ENCODE measurements around the gene SDC4. TPM values are rescaled to one million over a fixed set of nuclear protein-coding genes. Genes with fewer than 3 reads are reported as not detected.

The SDC4 gene
- total RNA-seq, 1 experiment from 2014 or later: 242 TPM

DNA sequence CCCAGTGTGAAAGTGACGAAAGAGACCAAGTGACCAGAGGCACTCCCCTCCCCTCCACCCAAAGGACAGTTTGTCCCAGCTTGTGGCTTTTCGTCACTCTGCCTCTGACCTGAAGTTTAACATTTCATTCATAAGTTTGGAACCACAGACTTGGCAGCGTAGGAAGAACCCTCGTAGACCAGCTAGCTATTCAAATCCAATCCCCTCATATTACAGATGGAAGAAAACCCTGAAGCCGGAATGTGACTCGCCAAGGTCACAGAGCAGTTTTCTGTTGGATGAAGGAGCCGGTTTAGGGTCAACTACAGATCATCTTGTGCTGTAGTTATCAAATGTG lies 10.8 kb upstream of the SDC4 start:
- no peak overlapping the region for H3K4me3 ChIP-seq (ENCODE audit: low read depth, low read length)
- POLR2A ChIA-PET: interaction anchor here (1.0 to 10.3 kb wide), 3 partner anchors 15 to 57 kb away, joined by 3 to 229 read pairs (median 3); partner anchors contain the start of gene SDC4
- H3K27ac Mint-ChIP-seq (ENCODE audit: unreplicated experiment): peak overlapping the region; percentile 91

DNA sequence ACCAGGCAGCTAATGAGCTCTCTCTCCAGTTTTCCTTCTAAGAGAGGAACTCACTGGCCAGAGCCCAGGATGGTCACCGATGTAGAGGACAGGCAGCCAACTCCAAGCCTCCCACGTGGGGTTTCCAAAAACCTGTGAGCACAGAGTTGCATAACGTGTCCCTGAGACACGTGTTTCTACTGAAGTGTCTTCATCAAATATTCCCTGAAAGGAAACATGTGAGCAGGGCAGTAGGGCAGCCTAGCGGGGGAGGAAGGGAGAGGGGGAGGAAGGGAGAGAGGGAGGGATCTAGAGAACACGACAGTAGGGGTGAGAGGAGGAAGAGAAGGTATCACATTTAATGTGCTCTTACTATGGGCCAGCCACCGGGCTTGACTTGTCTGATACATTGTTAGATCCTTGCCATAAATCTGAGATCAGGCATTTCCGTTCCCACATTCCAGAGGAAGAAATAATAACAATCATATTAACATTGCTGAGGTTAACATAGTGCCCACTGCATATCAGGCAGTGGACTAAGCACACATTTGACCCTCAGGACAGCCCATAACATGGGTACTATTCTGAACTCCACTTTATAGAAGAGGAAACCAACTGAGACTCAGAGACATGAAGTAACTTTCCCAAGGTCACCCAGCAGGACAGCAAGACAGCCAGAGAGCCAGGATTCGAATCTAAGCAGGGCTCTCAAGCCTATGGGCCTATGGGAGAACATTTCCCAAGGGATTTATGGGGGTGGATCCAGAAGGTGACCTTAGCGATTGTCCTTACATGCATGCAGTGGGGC lies 10.3 kb upstream of the SDC4 start:
- ChIA-PET CTCF (interaction anchor here (0.7 to 8.0 kb wide), 10 partner anchors 12 to 91 kb away, joined by 3 to 134 read pairs (median 7); no protein-coding TSS in a partner anchor), POLR2A (interaction anchor here (0.7 to 10.3 kb wide), 3 partner anchors 14 to 86 kb away, joined by 3 to 229 read pairs (median 4); partner anchors contain the start of gene SDC4)
- H3K36me3 ChIP-seq (ENCODE audit: control insufficient read depth, insufficient read depth, low read length): no peaks in the 10 kb centered on the region
- TF ChIP-seq, protein P1, sequence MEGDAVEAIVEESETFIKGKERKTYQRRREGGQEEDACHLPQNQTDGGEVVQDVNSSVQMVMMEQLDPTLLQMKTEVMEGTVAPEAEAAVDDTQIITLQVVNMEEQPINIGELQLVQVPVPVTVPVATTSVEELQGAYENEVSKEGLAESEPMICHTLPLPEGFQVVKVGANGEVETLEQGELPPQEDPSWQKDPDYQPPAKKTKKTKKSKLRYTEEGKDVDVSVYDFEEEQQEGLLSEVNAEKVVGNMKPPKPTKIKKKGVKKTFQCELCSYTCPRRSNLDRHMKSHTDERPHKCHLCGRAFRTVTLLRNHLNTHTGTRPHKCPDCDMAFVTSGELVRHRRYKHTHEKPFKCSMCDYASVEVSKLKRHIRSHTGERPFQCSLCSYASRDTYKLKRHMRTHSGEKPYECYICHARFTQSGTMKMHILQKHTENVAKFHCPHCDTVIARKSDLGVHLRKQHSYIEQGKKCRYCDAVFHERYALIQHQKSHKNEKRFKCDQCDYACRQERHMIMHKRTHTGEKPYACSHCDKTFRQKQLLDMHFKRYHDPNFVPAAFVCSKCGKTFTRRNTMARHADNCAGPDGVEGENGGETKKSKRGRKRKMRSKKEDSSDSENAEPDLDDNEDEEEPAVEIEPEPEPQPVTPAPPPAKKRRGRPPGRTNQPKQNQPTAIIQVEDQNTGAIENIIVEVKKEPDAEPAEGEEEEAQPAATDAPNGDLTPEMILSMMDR (IDR thresholded peaks at IDR 0.05; ENCODE audit: insufficient read depth in 1 of 2, low read depth in 1 of 2, low read length in 1 of 2, severe bottlenecking in 1 of 2, unreplicated experiment in 1 of 2): no peak
- no peaks in the 10 kb centered on the region for H3K9me3 ChIP-seq
- peaks cover 68% of the 10 kb centered on the region for H3K4me1 ChIP-seq
- Mint-ChIP-seq H3K4me1 (ENCODE audit: low read depth, unreplicated experiment) (peaks cover 67% of the 10 kb centered on the region), H3K27ac (ENCODE audit: unreplicated experiment) (peak overlapping the region; percentile 91), H3K4me3 (ENCODE audit: unreplicated experiment) (no peak overlapping the region), H3K27me3 (ENCODE audit: insufficient read depth, unreplicated experiment) (no peaks in the 10 kb centered on the region), H3K36me3 (ENCODE audit: insufficient read depth, unreplicated experiment) (peaks cover 17% of the 10 kb centered on the region), H3K9me3 (ENCODE audit: unreplicated experiment) (no peaks in the 10 kb centered on the region)
- H3K27me3 ChIP-seq (replicated peaks; ENCODE audit: control insufficient read depth, insufficient read depth, low read length): no peaks in the 10 kb centered on the region
- H3K4me3 ChIP-seq (ENCODE audit: low read depth, low read length): no peak overlapping the region
- intact Hi-C loops (cut with micrococcal nuclease; ENCODE audit: unreplicated experiment): no loop called here
- DNase-seq: no peak
- BruUV-seq (replicated peaks): no TSS peak

More for the DNA sequence above, 10.8 kb upstream of the SDC4 start:
- Histone ChIP-seq H3K27me3 (replicated peaks; ENCODE audit: control insufficient read depth, insufficient read depth, low read length) (no peaks in the 10 kb centered on the region), H3K36me3 (ENCODE audit: control insufficient read depth, insufficient read depth, low read length) (no peaks in the 10 kb centered on the region), H3K4me1 (peaks cover 68% of the 10 kb centered on the region), H3K9me3 (no peaks in the 10 kb centered on the region)
- H3K27me3 Mint-ChIP-seq (ENCODE audit: insufficient read depth, unreplicated experiment): no peaks in the 10 kb centered on the region
- no peak for DNase-seq
- peaks cover 21% of the 10 kb centered on the region for H3K36me3 Mint-ChIP-seq (ENCODE audit: insufficient read depth, unreplicated experiment)
- BruUV-seq (replicated peaks): no TSS peak
- no peak overlapping the region for H3K4me3 Mint-ChIP-seq (ENCODE audit: unreplicated experiment)
- H3K9me3 Mint-ChIP-seq (ENCODE audit: unreplicated experiment): no peaks in the 10 kb centered on the region
- intact Hi-C loops (cut with micrococcal nuclease; ENCODE audit: unreplicated experiment): no loop called here
- peaks cover 66% of the 10 kb centered on the region for H3K4me1 Mint-ChIP-seq (ENCODE audit: low read depth, unreplicated experiment)
- TF ChIP-seq, protein P1 (IDR thresholded peaks at IDR 0.05; ENCODE audit: insufficient read depth in 1 of 2, low read depth in 1 of 2, low read length in 1 of 2, severe bottlenecking in 1 of 2, unreplicated experiment in 1 of 2): no peak
- CTCF ChIA-PET: interaction anchor here (0.8 to 8.0 kb wide), 8 partner anchors 12 to 412 kb away, joined by 3 to 134 read pairs (median 7); no protein-coding TSS in a partner anchor

DNA sequence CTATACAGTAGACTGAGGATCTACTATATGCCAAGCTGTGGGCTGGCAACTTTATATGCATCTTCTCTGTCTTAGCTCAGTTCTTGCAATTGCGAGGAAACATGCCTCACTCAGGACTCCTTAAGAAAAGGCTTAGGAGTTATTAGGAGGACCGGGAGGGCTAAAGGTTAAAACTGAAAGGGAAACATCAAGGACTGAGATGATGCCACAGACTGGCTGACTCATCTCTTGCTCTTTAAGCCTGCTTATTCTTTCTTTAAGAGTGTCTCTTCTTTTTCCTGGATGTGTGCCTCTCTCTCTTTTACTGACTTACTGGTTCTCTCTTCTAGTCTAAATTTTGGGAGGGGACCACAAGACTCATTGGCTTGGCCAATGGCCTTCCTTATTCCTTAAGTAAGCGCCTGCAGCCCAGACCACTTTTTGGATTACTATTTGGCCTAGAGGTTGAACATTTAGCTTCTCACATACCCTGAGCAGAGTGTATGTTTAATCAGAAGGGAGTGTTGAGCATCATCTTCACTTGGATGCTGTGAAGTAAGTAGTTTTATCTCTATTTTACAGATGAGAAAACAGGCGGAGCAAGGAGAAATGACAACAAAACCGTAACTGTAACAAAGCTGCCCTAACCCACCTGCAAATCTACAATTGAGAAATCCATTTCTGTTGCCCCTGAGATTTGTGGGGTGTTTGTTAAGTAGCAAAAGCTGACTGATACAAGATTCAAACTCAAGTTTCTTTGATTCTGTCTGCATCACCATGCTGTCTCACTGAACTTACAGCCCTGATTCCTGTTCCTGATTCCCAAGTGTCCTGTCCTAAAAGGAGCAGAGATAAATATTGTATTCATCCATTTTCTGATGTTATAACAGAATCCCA lies 7.2 kb upstream of the SDC4 start:
- no TSS peak for BruUV-seq (replicated peaks)
- intact Hi-C loops (cut with micrococcal nuclease; ENCODE audit: unreplicated experiment): no loop called here
- Histone ChIP-seq H3K36me3 (ENCODE audit: control insufficient read depth, insufficient read depth, low read length) (no peaks in the 10 kb centered on the region), H3K4me3 (ENCODE audit: low read depth, low read length) (no peak overlapping the region), H3K4me1 (peaks cover 46% of the 10 kb centered on the region), H3K9me3 (no peaks in the 10 kb centered on the region), H3K27me3 (replicated peaks; ENCODE audit: control insufficient read depth, insufficient read depth, low read length) (no peaks in the 10 kb centered on the region)
- Mint-ChIP-seq H3K4me1 (ENCODE audit: low read depth, unreplicated experiment) (peaks cover 52% of the 10 kb centered on the region), H3K36me3 (ENCODE audit: insufficient read depth, unreplicated experiment) (no peaks in the 10 kb centered on the region), H3K27ac (ENCODE audit: unreplicated experiment) (no peak overlapping the region), H3K27me3 (ENCODE audit: insufficient read depth, unreplicated experiment) (no peaks in the 10 kb centered on the region), H3K9me3 (ENCODE audit: unreplicated experiment) (no peaks in the 10 kb centered on the region), H3K4me3 (ENCODE audit: unreplicated experiment) (no peak overlapping the region)
- CTCF ChIA-PET: interaction anchor here (1.4 kb wide), 1 partner anchor 32 kb away, joined by 5 read pairs; no protein-coding TSS in a partner anchor
- POLR2A ChIA-PET: interaction anchor here (0.9 to 1.2 kb wide), 3 partner anchors 8 to 32 kb away, joined by 3 to 7 read pairs (median 4); no protein-coding TSS in a partner anchor
- DNase-seq: no peak
- TF ChIP-seq, protein P1 (IDR thresholded peaks at IDR 0.05; ENCODE audit: insufficient read depth in 1 of 2, low read depth in 1 of 2, low read length in 1 of 2, severe bottlenecking in 1 of 2, unreplicated experiment in 1 of 2): no peak

Measured in Caco-2 (cell line).